Mesodermal cell (in vitro differentiated cells): ENCODE results near the gene OPRL1.

Source experiments
- H3K27ac ChIP-seq: 2 replicates; pipeline ENCODE4 v1.7.0; 2013; ENCODE audit warnings: mild to moderate bottlenecking, low read depth, low read length, moderate library complexity; ENCODE audit not compliant: severe bottlenecking
- H3K36me3 ChIP-seq: 2 replicates; pipeline ENCODE4 v1.7.1; 2013; ENCODE audit warnings: mild to moderate bottlenecking, low read length, moderate library complexity; ENCODE audit not compliant: control insufficient read depth, insufficient read depth
- H3K4me1 ChIP-seq: one replicate; pipeline ENCODE4 v1.7.1; 2013; ENCODE audit warnings: mild to moderate bottlenecking, low read length; ENCODE audit not compliant: insufficient read depth, control insufficient read depth, poor library complexity, severe bottlenecking
- H3K4me3 ChIP-seq: 2 replicates; pipeline ENCODE4 v1.7.0; 2013; ENCODE audit warnings: low read length, control low read depth, mild to moderate bottlenecking; ENCODE audit not compliant: insufficient read depth, poor library complexity, severe bottlenecking; ENCODE audit errors: extremely low read depth
- H3K9me3 ChIP-seq: 2 replicates; pipeline ENCODE4 v1.7.1; 2013; ENCODE audit warnings: mild to moderate bottlenecking, low read length, moderate library complexity; ENCODE audit not compliant: control insufficient read depth
- WGBS, 2 experiments: methylation state at CpG; one replicate each; pipeline ENCODE4 v1.1.5; 2013; ENCODE audit warnings: missing lambda C conversion rate in 2 of 2; ENCODE audit not compliant: insufficient coverage in 2 of 2; 5-methylcytosine and 5-hydroxymethylcytosine counted together

Gene OPRL1

GRCh38 chr20:64107736-64108457, 28.0 kb downstream of the OPRL1 start:
- Histone ChIP-seq H3K27ac (no peak overlapping the region), H3K4me3 (no peak overlapping the region), H3K4me1 (no peaks in the 10 kb centered on the region), H3K36me3 (no peaks in the 10 kb centered on the region), H3K9me3 (no peaks in the 10 kb centered on the region)
- WGBS, 2 experiments = 85 to 92% methylated on average over 17 to 18 of the region's 19 CpGs

GRCh38 chr20:64108731-64109681, 29.1 kb downstream of the OPRL1 start:
- no peaks in the 10 kb centered on the region for H3K9me3 ChIP-seq
- 90% methylated on average over 22 to 26 of the region's 26 CpGs for WGBS, 2 experiments
- no peak overlapping the region for H3K4me3 ChIP-seq
- no peaks in the 10 kb centered on the region for H3K4me1 ChIP-seq
- no peaks in the 10 kb centered on the region for H3K36me3 ChIP-seq
- H3K27ac ChIP-seq = no peak overlapping the region

DNA sequence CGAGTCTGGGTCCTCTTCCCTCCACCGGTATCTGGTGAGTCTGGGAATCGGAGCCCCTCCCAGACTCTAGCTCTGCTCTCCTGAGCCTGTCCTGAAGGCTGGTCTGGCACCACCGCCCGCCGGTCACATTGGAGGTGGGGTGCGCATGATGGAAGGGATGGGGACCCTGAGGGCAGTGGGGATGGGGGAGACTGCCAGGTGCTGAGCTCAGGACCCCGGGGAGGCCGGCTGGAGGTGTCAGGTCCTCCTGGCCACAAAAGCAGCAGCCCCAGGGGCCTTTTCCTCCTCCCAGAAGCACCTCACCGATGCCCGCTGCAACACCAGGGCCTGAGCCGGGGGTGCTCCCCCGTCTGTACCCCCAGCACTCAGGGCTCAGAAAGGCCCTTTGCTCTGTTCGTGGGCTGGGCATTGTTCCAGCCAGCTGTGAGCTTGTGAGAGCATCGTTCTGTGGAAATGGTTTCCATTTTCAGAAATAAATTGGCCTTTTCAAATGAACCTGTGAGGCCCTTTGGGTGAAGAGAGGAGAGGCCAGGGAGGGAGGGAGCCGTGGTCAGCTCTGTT, 30.0 kb downstream of the OPRL1 start:
- Histone ChIP-seq H3K9me3 (no peaks in the 10 kb centered on the region), H3K27ac (no peak overlapping the region), H3K36me3 (no peaks in the 10 kb centered on the region), H3K4me1 (no peaks in the 10 kb centered on the region), H3K4me3 (no peak overlapping the region)
- 90 to 93% methylated on average over 8 to 13 of the region's 16 CpGs for WGBS, 2 experiments

DNA sequence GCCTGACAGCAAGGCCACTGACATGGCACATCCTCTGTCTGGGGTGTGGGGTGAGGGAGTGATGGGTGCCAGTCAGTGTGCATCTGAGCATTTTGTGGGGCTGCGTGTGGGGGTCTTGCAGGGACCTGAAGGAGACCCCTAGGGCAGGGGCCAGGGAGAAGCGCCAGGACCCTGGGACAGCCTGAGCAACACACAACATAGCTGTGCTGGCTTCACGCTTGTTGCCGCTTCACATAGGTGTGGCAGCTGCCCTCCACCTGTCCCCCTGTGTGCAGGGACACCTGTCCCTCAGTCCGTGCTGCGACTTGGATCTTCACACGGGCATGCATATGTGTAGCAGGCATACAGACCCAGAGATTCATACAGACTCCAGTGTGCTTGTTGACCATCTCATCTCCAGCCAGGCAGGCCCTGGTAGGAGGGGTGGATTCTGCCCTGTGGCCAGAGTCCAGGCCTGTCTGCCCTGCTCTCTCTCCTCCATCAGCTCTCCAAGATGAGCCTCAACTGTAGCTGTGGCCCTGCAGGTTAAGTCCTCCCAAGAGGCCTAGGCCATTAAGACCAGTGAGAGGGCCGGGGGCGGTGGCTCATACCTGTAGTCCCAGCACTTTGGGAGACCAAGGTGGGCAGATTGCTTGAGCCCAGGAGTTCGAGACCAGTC, 30.7 kb downstream of the OPRL1 start:
- Histone ChIP-seq H3K4me3 (no peak overlapping the region), H3K4me1 (no peaks in the 10 kb centered on the region), H3K9me3 (no peaks in the 10 kb centered on the region), H3K27ac (no peak overlapping the region), H3K36me3 (no peaks in the 10 kb centered on the region)
- WGBS, 2 experiments = 92 to 96% methylated on average over 9 to 10 of the region's 10 CpGs

GRCh38 chr20:64111841-64112641, 32.2 kb downstream of the OPRL1 start:
- H3K9me3 ChIP-seq = no peaks in the 10 kb centered on the region
- WGBS, 2 experiments = 89 to 92% methylated on average over 16 to 17 of the region's 19 CpGs
- H3K4me1 ChIP-seq = no peaks in the 10 kb centered on the region
- H3K27ac ChIP-seq = no peak overlapping the region
- no peak overlapping the region for H3K4me3 ChIP-seq
- no peaks in the 10 kb centered on the region for H3K36me3 ChIP-seq

DNA sequence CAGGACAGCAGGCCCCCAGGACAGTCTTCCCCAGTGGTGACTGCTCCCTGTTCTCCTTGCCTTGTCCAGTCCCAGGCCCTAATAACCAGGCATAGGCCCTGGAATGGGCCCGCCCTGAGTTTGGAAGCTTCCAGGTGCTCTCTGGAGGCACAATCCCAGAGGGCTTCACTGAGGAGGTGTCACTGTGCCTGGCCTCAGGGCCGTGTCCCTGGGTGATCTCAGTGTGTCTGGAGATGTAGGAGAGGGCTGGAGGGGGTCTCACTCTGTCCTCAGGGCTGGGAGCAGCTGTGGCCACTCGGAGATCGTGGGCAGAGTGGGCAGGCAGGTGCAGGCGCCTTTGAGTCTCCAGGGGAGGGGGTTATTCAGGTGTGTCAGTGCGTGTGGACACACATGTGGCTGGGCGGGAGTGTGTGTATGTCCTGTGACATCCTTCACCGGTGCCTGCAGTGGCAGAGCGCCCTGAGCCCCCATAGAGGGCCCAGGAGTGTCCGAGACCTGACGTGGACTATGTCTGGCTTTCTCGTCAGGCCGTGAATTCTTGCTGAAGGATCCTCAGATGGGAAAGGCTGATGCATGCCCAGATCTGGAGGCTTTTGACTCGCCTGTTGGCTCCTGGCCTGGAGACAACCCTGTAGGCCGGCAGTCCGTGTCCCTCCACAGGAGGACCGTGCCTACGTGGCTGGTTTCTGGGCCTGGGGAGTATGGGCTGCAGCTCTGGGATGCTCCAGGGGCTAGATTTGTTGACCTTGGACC, 33.0 kb downstream of the OPRL1 start:
- Histone ChIP-seq H3K4me3 (no peak overlapping the region), H3K4me1 (no peaks in the 10 kb centered on the region), H3K27ac (no peak overlapping the region), H3K36me3 (no peaks in the 10 kb centered on the region), H3K9me3 (no peaks in the 10 kb centered on the region)
- WGBS, 2 experiments = 84 to 91% methylated on average over 14 to 16 of the region's 18 CpGs

- 86 to 90% methylated on average over 4 to 5 of the region's 6 CpGs for WGBS, 2 experiments
- H3K9me3 ChIP-seq = no peaks in the 10 kb centered on the region
These were observed 33.5 kb downstream of the OPRL1 start for GRCh38 chr20:64113444-64113775.

GRCh38 chr20:64113796-64114355, 34.0 kb downstream of the OPRL1 start:
- Histone ChIP-seq H3K27ac (no peak overlapping the region), H3K4me1 (no peaks in the 10 kb centered on the region), H3K36me3 (no peaks in the 10 kb centered on the region), H3K9me3 (no peaks in the 10 kb centered on the region), H3K4me3 (no peak overlapping the region)
- 88 to 90% methylated on average over 9 of the region's 13 CpGs for WGBS, 2 experiments

More at GRCh38 chr20:64113444-64113775, 33.5 kb downstream of the OPRL1 start:
- no peak overlapping the region for H3K27ac ChIP-seq
- H3K36me3 ChIP-seq = no peaks in the 10 kb centered on the region
- no peak overlapping the region for H3K4me3 ChIP-seq
- no peaks in the 10 kb centered on the region for H3K4me1 ChIP-seq

- H3K4me3 ChIP-seq = no peak overlapping the region
- 87 to 89% methylated on average over 10 to 14 of the region's 14 CpGs for WGBS, 2 experiments
These were observed 34.6 kb downstream of the OPRL1 start for GRCh38 chr20:64114356-64114971.

More at GRCh38 chr20:64114356-64114971, 34.6 kb downstream of the OPRL1 start:
- H3K36me3 ChIP-seq = no peaks in the 10 kb centered on the region
- no peaks in the 10 kb centered on the region for H3K9me3 ChIP-seq
- H3K27ac ChIP-seq = no peak overlapping the region
- no peaks in the 10 kb centered on the region for H3K4me1 ChIP-seq
